ENCODE results near the gene PREPL.

Gene PREPL

GRCh38 chr2:44328750-44329149 lies 32.5 kb downstream of the PREPL start:
- no peak for TF ChIP-seq CTCF (IDR thresholded peaks at IDR 0.05; ENCODE audit: insufficient read depth, missing control alignments)
- DNase-seq (ENCODE audit: insufficient read length, low spot score) (no peak), FAIRE-seq (no peak)

- TF ChIP-seq CTCF (IDR thresholded peaks at IDR 0.05; ENCODE audit: insufficient read depth, missing control alignments) = no peak
- DNase-seq (ENCODE audit: insufficient read length, low spot score) (no peak), FAIRE-seq (no peak)
Measured at GRCh38 chr2:44326548-44327264, 34.6 kb downstream of the PREPL start.

GRCh38 chr2:44325897-44326296 lies 35.4 kb downstream of the PREPL start:
- TF ChIP-seq CTCF (IDR thresholded peaks at IDR 0.05; ENCODE audit: insufficient read depth, missing control alignments) = no peak
- no peak for DNase-seq (ENCODE audit: insufficient read length, low spot score)
- FAIRE-seq = no peak

- FAIRE-seq (no peak), DNase-seq (ENCODE audit: insufficient read length, low spot score) (no peak)
- TF ChIP-seq CTCF (IDR thresholded peaks at IDR 0.05; ENCODE audit: insufficient read depth, missing control alignments) = no peak
Measured at GRCh38 chr2:44324971-44325426, 36.3 kb downstream of the PREPL start.

- DNase-seq (ENCODE audit: insufficient read length, low spot score) (no peak), FAIRE-seq (no peak)
- no peak for TF ChIP-seq CTCF (IDR thresholded peaks at IDR 0.05; ENCODE audit: insufficient read depth, missing control alignments)
Measured at GRCh38 chr2:44321360-44321759, 39.9 kb downstream of the PREPL start.

- no peak for DNase-seq (ENCODE audit: insufficient read length, low spot score)
- FAIRE-seq = no peak
Measured at GRCh38 chr2:44320832-44321231, 40.5 kb downstream of the PREPL start.

More at GRCh38 chr2:44320832-44321231, 40.5 kb downstream of the PREPL start:
- no peak for TF ChIP-seq CTCF (IDR thresholded peaks at IDR 0.05; ENCODE audit: insufficient read depth, missing control alignments)

Data from D721Med (cell line).